ENCODE data around the gene SLC35F2.
A peak's percentile ranks its signal among the peaks of the same experiment; 100 is the strongest.
"Not testable (repeated sequence)": the region's sequence is repeated elsewhere in the genome, so short reads cannot be mapped to it uniquely, and the experiment has no call there.

Gene SLC35F2

DNA sequence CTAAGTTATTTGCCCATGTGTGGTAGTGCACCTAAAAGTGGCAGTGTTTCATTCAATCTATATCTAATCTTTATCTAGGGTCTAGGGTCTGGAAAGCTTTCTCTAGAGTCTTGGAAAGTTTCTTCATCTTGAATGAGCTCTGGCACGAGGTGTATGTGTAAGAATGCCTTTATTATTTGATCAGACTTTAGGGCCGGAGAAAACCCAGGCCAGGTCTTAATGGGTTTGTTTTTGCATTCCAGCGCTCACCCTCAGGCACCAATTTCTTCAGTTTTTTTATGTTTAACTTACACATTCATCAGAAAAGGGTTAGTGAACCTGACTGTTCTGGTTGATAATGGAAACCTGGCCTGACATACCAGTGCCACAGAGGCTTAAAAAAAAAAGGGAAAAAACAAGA, 78.5 kb downstream of the SLC35F2 start:
- H3K4me3 ChIP-seq (ENCODE audit: control insufficient read depth, low read depth, low read length), result no peak overlapping the region
- DNase-seq (ENCODE audit: low read depth), result no peak
- TF ChIP-seq, protein P1, sequence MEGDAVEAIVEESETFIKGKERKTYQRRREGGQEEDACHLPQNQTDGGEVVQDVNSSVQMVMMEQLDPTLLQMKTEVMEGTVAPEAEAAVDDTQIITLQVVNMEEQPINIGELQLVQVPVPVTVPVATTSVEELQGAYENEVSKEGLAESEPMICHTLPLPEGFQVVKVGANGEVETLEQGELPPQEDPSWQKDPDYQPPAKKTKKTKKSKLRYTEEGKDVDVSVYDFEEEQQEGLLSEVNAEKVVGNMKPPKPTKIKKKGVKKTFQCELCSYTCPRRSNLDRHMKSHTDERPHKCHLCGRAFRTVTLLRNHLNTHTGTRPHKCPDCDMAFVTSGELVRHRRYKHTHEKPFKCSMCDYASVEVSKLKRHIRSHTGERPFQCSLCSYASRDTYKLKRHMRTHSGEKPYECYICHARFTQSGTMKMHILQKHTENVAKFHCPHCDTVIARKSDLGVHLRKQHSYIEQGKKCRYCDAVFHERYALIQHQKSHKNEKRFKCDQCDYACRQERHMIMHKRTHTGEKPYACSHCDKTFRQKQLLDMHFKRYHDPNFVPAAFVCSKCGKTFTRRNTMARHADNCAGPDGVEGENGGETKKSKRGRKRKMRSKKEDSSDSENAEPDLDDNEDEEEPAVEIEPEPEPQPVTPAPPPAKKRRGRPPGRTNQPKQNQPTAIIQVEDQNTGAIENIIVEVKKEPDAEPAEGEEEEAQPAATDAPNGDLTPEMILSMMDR (conservative IDR thresholded peaks at IDR 0.05; ENCODE audit: control insufficient read depth, insufficient read depth, low read depth, low read length), result no peak

DNA sequence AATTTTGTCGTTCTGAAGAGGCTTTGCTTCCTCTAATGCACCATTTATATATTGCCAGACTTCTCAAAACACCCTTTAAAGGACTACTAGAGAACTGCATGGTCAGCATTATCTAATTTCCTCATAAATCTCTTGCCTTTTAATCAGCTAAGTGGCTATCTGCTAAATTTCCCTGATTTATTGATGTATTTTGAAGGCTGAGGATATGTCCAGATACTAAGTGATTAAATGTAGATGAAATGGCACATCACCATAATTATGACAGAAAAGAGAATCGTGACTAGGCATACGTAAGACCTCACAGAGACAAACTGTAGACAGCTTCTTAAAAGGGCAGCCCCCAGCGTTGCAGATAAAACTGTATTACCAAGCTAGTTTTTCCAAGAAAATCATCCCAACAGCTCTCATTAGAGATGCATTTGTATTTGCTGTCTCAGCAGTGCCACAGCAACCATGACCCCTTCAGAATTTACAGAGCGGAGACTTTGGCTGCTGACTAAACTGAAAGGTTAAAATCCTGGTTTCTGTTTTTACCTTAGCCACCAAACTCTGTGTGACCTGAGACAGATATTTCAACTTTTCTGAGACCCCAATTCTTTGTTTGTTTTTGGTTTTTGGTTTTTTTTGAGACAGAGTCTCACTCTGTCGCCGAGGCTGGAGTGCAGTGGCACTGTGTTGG, 79.6 kb downstream of the SLC35F2 start:
- TF ChIP-seq, protein P1 (conservative IDR thresholded peaks at IDR 0.05; ENCODE audit: control insufficient read depth, insufficient read depth, low read depth, low read length), result no peak
- no peak for DNase-seq (ENCODE audit: low read depth)

DNA sequence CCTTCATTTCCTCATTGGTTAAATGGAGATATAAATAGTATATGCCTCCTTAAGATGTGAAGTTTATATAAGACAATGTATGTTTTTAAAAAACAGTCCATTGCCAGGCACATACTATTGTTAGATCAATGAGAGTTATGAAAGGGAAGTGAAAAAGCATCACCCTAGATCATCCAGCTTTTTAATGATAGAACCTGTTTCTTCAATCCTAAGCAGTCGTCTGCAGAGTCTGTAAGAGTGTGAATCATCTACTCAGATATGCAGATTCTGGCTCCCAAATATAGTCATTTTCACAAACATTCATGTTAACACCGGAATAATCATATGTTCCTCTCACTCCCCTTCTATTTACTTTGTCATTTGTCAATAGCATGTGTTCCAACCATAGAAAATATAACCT, 81.5 kb downstream of the SLC35F2 start:
- TF ChIP-seq, protein P1 (conservative IDR thresholded peaks at IDR 0.05; ENCODE audit: control insufficient read depth, insufficient read depth, low read depth, low read length), result no peak
- DNase-seq (ENCODE audit: low read depth), result no peak
- H3K4me3 ChIP-seq (ENCODE audit: control insufficient read depth, low read depth, low read length), result no peak overlapping the region

More for the DNA sequence above, 79.6 kb downstream of the SLC35F2 start:
- H3K4me3 ChIP-seq (ENCODE audit: control insufficient read depth, low read depth, low read length), result no peak overlapping the region

DNA sequence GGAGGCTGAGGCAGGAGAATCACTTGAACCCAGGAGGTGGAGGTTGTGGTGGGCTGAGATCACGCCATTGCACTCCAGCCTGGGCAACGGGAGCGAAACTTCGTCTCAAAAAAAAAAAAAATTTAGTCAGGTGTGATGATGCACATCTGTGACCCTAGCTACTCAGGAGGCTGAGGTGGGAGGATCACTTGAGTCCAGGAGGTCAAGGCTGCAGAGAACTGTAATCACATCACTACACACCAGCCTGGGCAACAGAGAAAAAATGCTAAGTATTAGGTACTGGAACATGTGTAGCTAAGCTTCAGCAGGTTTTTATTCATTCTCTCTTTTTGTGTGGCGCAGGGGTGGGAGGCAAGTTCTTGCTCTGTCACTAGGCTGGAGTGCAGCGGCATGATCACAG, 82.5 kb downstream of the SLC35F2 start:
- no peak overlapping the region for H3K4me3 ChIP-seq (ENCODE audit: control insufficient read depth, low read depth, low read length)
- no peak for DNase-seq (ENCODE audit: low read depth)
- TF ChIP-seq, protein P1 (conservative IDR thresholded peaks at IDR 0.05; ENCODE audit: control insufficient read depth, insufficient read depth, low read depth, low read length), result no peak

DNA sequence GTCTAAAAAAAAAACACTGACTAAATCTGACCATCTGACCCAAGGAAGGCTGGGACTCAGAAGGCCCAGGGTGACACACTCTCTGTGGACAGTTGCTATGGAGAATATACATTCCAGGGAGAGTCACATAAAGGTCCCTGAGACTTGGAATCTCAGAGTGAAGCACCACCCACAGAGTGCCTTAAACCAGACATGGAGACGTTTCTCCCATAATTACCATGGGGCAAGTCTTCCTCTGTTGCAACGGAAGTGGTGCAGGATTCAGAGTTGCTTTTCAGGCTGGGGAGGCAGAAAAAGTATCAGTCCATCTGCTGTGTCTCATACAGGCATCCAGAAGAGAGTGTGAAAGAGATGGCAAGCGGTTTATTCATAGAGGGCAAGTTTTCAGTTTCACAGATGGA, 88.0 kb downstream of the SLC35F2 start:
- no peak overlapping the region for H3K4me3 ChIP-seq (ENCODE audit: control insufficient read depth, low read depth, low read length)
- TF ChIP-seq, protein P1 (conservative IDR thresholded peaks at IDR 0.05; ENCODE audit: control insufficient read depth, insufficient read depth, low read depth, low read length), result no peak
- peak; percentile 40 for DNase-seq (ENCODE audit: low read depth)

DNA sequence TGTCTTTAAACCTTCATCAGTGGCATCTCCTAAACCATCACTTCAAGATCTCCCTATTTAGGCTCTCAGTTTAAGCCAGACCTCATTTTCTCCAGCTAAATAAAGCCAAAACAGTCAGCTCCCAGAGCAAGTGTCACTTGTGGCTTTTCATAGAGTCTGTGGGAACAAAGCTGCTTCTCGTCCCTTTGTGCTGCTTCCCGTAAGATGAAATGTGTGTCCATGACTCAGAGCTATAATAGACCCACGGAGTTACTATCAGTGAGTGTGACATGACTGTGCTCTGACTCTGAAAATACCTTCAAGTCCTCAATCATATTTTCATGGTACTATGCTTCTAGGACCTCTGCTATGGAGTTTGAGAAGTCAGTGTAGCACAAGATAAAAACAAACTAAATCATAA, 89.4 kb downstream of the SLC35F2 start:
- no peak overlapping the region for H3K4me3 ChIP-seq (ENCODE audit: control insufficient read depth, low read depth, low read length)
- peak; percentile 74 for DNase-seq (ENCODE audit: low read depth)
- TF ChIP-seq, protein P1 (conservative IDR thresholded peaks at IDR 0.05; ENCODE audit: control insufficient read depth, insufficient read depth, low read depth, low read length), result no peak

DNA sequence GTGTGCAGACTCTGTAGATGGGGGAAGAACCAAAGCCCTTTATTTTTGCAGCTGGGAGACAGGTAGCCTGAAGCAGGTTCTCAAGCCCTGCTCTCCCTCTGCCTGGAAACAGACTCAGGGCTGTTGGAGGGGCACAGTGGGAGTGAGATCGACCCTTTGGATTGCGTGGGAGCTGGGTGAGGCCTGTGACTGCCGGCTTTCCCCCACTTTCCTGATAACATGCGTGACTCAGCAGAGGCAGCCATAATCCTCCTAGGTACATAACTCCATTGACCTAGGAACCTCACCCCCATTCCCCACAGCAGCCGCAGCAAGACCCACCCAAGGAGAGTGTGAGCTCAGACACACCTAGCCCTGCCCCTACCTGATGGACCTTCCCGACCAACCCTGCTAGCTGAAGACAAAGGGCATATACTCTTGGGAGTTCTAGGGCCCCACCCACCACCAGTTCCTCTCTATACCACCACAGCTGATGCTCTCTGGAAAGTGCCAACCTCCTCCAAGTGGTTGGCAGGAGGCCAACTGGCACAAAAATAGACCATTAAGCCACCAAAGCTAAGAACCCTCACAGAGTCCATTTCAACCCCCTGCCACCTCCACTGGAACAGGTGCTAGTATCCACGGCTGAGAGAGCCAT, 99.8 kb downstream of the SLC35F2 start:
- DNase-seq (ENCODE audit: low read depth); H3K4me3 ChIP-seq (ENCODE audit: control insufficient read depth, low read depth, low read length): not testable (repeated sequence)

Data from fibroblast of mammary gland (primary cell).